GM19455 (cell line): Measurements from ENCODE around the gene CTBP2.
"Not testable (repeated sequence)": the region's sequence is repeated elsewhere in the genome, so short reads cannot be mapped to it uniquely, and the experiment has no call there.

ENCODE experiments used
- ATAC-seq: cut with Tn5 transposase; IDR thresholded peaks from one replicate; pipeline ENCODE4 v1.9.1; 2021; ENCODE audit not compliant: unreplicated experiment

The CTBP2 gene

DNA sequence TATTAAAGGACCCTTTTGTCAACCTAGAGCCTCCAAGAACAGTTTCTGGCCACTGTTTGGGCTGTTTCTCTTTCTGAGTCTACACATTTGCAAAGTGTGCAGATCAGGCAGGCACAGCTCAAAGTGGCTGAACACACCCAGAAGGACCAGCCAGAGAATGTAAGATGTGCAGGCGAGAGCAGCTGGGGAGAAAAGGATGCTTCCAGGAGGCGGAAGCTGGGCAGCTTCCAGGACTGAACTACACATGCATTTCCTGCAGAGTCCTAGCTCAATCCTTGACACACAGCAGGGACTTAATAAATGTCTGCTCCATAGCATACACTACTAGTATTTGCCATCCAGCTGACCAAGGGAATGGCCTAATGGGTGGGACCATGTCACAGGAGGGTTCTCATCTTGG lies 70.9 kb downstream of the CTBP2 start:
- ATAC-seq: no peak

DNA sequence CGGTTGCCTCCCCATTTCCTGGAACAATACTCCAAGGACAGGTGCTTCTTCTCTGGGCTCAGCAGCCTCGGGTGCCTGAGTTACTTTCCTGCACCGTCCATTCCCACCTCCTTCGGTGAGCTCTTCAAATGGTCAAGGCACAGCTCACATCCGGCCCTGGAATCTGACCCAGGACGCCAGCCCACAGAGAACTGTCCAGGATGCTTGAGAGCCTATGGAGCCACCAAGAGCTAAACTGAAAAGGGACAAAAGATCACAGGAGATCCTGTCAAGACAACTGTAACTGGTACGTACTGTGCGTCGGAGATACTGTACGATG lies 72.5 kb downstream of the CTBP2 start:
- no peak for ATAC-seq

DNA sequence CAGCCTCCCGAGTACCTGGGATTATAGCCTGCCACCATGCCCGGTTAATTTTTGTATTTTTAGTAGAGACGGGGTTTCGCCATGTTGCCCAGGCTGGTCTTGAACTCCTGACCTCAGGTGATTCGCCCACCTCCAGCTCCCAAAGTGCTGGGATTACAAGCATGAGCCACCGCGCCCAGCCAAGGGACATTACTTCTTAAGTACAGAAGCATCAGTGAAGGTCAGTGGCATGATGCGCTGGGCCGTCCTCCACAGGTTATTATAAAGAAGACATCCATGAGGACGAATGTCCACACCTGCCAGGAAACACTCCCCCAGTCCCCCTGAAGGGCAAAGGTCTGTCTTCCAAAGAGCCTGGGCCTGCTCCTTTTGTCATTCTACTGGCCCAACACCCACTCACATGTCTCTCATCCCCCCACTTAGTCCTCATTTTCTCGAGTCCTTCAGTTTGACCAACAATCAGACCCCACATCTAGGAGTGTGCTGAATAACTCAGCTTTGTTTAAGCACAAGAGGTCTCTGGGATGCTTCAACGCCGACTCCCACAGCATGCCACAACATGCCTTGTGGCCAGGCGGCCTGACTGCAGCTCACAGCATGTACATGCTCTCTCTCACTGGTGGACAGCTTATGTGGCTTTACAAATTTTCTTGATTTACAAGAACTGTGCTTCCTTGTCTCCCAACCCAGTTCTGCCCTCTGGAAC lies 73.0 kb downstream of the CTBP2 start:
- no peak for ATAC-seq

DNA sequence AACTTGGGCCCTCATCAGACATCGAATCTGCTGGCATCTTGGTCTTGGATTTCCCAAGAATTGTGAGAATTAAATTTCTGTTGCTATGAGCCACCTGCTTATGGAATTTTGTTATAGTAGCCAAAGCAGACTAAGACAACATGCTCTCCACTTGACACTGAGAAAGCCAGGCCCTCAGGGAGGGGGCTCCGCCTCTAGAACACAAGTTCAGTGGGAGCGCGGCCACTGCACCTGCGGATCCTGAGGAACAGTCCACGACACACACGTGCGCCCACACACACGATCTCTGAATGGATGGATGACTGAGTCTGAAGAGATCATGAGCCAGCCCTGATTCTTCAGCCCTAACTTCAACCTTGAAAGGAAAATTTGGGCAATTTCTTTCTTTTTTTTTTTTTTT lies 73.7 kb downstream of the CTBP2 start:
- ATAC-seq: no peak

DNA sequence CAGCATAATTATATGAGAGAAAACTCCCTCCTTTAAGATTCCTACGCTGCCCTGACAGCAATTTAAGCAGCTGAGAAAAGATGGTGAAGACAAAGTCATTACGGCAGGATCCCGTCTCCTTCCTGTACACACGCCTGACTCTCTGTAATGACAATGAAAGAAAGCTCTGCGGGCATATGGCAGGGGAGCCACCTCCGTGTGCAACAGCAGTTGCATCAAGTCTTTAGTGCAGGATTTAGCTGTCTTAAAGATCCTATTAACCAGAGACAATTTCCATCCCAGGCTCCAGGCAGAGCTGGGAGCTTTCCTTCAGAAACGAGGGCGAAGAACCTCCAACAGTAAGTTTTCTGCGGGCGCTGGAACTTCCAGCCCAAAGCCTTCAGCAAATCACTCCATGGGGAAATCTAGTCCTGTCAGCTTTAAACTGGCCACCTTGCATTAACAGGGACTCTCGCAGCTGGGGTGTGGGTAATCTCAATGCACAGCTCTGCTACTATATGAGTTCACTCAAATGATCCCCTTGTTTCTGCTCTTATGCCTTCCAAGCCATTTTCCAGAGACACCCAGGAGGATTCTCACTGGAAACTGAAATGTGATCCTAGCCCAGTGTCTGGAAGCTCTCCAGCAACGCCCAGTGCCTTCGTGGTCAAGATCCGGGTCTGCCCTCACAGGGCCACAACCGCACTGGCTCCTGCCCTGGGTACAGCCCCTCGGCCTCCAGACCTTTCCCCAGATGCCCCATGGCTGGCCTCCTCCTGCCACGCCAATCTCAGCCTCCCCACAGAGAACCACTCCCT lies 74.9 kb downstream of the CTBP2 start:
- no peak for ATAC-seq

DNA sequence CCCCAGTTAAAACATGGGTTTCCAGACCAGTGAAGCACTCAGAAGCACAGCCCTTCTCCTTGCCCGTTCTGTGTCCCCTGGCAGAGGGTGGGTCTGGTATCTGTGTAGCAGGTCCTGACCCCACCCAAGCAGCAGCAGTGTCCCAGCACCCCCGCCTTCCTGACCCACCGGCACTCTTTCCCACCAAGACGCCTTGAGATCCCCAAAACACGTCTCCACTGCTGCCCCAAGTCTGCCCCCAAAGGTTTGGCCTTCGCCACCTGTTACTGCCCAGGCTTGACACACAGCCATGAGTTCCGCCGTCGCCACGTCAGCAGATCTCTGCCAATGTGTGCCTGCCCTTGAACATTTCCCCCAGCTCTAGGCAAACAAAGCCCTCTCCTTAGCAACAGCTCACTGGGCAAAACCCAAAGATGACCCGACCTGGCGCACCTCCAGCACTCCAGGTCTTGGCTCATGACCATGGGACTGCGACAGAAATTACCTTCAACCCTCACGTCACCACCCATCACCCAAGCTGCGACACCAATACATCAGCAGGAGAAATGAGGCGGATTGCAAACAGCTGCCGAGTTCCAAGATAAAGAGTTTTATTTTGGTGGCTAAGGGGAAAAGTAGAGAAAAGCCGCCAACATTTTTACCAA lies 75.6 kb downstream of the CTBP2 start:
- no peak for ATAC-seq

DNA sequence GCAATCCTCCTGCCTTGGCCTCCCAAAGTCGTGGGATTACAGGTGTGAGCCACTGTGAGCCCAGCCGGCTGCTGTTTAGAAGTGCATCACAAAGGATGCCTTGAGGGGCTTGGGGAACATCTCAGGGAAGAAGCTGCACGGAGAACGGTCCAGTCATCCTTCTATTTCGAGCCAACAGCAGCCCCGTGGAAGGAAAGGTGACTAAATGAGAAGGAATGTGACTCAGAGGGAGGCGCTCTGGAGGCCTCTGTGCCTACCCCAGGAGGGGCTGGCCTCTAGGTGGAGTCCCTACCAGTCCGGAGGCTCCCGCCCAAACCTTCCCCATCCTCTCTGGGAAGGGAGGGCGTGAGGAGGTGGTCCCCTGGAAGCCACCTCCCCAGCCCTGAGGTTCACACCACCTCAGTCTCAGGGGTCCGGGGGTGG lies 76.2 kb downstream of the CTBP2 start:
- no peak for ATAC-seq

DNA sequence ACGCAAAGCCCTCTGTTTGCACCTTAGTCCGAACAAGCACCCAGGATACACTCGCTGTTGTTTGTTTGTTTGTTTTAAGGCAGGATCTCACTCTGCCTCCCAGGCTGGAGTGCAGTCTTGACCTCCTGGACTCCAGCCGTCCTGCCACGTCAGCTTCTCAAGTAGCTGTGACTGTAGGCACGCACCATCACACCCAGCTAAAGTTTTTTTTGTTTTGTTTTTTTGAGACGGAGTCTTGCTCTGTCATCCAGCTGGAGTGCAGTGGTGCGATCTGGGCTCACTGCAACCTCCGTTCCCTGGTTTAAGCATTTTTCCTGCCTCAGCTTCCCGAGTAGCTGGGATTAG lies 76.8 kb downstream of the CTBP2 start:
- ATAC-seq: no peak

DNA sequence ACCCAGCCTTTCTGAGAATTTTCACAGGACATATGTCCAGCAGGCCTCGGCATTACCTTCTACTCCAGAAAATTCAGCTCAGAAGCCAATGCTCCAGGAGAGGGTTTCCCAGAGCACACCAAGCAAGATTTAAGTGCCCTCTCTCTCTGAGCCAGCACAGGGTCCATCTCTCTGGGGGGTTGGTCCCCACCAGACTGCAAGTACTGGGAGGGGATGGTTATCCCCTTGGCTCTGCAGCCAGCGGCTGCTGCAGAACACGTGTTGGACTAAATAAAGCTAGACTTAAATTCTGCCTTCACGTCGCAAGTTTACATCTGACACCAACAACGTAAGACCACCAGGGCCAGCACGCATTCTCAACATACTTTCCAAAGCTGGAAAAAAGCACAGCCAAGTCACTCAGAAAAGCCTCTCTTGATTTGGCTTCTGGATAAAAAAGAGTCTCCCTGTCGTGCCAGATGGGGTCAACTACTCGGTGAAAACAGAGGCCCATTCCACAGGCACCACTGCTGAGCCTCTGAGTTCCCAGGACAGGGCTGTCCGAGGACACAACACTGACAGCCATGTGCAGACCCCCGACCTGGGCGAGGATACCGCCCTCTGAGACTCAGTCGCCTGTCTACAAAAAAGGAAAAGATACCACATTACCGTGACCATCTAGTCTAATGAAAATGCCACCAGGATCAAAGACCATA lies 77.3 kb downstream of the CTBP2 start:
- no peak for ATAC-seq

DNA sequence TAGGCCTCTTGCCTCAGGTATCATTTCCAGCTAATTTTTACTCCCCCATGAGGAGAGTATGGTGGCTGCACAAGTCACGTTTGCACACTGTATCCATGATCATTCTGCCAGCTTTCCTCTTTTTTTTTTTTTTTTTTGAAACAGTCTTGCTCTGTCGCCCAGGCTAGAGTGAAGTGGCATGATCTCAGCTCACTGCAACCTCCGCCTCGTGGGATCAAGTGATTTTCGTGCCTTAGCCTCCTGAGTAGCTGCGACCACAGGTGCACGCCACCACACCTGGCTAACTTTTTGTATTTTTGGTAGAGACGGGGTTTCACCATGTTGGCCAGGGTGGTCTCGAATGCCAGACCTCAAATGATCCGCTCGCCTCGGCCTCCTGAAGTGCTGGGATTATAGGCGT lies 77.9 kb downstream of the CTBP2 start:
- ATAC-seq: not testable (repeated sequence)

DNA sequence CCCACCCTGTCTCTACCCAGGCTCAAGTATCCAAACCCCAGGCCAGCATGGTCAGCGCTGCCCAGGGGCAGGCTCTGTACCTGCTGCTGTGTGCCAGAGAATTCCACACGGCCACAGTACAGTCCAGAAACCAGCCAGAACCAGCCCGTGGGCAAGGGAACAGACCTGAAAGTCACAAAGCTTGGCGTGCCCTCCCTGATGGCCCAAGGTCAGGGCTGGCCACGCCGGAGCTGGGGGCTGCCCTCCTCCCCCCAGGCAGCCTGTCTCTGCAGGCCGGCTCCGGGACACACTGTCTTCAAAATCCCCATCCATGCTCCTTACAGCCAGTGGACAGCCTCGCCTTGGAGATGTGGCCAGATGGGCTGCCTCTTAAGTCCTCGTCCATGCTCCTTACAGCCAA lies 78.4 kb downstream of the CTBP2 start:
- no peak for ATAC-seq

DNA sequence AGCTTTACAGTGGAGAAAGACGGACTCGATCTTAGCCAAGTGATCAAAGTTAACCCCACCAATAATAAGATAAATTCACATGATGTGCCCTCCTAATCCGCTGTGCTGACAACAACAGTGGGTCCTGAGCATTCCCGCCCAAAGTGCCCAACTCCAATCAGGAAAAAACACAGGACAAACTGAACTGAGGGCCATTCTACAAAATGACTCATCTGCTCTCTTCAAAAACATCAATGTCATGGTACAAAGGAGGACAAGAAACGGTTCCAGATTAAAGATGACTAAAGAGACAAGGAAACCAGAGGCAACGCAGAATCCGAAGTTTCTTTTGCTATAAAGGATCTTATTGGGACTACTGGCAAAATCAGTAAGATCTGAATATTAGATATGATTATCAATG lies 79.4 kb downstream of the CTBP2 start:
- ATAC-seq: no peak

DNA sequence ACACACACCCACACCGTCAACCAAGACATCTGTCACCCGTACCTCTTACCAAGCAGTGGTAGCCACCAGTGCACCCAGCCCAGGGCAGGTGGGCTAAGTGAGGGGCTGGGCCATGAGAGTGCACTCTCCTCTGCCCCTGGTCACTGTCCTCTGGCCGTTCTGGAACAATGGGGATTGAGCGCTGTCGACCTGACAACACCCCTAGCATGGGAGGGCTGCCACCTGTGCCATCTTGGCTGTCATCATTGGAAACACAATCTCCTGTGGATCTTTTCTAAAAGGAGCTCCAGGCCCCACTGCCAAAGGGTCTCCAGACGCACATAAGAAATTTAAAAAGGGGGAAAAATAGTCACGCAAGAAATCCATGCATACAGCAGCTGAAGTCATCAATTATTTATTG lies 80.1 kb downstream of the CTBP2 start:
- no peak for ATAC-seq

DNA sequence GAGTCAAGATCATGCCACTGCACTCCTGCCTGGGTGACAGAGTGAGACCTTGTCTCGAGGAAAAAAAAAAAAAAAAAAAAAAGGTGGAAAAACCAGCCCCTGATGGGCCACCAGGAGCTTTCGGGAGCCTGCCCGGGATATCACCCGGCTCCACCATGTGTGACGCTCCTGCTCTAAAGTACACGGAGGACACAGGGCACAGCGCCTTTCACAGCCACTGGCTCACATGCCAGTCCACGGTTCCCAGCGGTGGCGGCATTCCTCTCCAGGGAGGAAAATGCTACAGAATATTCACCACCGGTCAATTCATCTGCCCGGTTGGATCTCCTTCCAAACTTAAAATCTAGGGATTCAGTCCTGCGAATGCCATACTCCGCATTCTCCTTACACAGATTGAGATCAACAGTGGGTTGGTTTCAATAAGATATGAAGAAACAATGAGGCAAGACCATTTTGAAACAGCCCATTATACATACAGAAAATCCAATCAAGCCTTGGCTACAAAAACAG lies 81.2 kb downstream of the CTBP2 start:
- ATAC-seq: no peak

DNA sequence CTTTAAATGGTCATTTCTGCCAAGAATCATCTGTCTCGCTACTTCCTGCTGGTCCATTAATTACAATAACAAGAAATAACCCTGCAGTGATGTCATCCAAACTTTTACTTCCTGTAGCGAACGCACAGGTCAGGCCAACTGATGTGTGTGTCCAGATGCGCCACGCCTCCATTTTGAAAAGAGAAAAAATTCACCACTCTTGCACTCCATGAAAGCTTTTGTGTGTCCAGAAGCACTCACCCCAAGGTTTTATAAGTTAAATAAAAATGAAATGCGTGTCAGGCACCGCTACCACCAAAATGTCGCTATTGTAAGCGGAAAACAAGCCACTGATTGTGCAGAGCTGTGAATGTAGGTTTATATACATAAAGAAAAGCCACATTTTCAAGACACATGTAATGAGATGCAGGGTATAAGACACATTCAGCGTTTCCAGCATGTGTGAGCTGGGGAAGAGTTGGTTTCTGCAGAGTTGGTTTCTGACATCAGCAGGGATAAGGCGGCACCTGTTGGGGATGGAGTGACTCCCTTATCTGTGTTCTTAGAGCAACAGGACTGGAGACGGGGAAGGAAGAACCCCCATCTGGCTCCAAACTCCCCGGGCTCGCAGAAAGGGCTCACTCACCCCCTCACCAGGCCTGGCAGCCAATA lies 83.3 kb downstream of the CTBP2 start:
- ATAC-seq: no peak

DNA sequence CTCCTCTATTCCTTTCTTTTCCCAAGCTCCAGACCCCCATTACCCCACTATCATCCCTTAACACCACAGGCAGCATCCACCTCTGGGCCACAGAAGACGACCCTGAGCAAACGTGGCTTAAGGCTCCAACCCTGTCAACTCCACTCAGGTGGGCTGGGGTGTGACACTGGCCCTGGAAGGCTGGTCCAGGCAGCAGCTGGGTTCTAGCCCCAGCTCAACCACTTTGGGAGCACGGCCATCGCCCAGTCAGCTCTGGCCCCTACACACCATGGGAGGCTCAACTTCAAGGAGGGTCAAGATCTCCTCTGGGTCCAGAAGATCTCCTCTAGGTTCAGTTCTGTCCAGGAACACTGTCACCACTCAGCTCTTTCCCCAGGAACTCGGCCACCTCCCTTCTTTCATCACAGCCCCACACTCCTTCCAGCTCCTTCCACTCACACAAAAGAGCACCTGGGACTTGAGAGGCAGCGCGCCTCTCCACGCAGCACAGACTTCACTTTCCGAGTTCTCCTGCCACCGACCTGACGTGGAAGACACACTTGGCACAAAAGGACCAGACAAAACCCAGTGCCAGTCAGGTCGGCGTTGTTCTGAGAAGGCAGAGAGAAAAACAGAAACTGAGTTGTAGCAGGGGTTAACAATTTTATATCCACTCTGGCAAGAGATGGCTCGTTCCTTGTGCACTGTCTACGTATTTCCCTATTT lies 84.1 kb downstream of the CTBP2 start:
- ATAC-seq: no peak

DNA sequence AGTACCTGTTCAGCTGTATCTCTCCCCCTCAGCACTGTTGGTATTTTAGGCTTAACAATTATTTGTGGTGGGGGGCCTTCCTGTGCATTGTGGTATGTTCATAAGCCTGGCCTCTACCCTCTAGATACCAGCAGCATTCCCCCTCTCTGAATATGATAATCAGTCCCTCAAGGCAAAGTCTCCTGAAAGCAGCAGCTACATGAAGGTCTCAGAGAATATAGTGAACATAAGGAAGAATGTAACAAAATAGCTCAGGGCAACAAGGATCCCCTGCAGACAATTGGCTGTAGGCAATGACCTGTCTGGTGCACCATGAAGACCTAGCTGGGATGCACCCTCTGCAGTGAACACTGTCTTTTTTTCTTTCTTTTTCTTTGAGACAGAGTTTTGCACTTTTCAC lies 86.4 kb downstream of the CTBP2 start:
- ATAC-seq: no peak

DNA sequence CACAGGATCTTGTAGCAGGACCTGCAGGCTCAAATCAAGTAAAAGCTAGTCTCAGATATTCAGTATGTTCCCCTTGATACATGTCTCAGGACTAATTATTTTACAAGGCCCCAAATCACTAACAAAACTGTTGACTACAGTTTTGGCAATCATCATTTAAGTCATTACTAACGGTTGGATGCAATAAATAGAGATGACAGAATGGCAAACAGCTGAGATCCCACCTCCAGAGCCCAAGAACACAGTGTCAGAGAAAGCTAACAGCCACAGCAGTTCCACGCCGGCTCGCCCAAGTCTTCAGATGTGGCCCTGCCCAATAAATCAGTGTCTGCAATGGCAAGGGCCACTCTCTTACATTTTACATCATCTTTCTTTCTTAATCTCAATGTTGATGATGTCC lies 87.6 kb downstream of the CTBP2 start:
- ATAC-seq: no peak

DNA sequence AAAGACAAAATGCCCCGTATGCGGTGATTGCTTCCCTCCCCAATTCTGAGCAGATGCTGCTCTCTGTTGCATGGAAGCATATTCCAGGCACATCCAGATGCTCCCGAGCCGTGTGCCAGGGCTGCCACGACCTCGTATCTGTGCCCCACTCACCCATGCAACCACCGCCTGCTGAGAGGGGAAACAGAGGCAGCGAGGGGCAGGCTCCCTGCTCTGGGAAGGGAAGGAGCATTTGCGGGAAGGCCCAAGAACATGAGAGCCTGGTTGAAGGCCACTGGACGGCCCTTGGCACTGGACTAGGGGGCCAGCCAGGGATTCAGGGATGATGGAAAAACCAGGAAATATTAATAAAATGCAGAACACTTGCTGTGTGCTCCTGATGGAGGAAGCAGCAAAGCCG lies 89.4 kb downstream of the CTBP2 start:
- ATAC-seq: no peak

DNA sequence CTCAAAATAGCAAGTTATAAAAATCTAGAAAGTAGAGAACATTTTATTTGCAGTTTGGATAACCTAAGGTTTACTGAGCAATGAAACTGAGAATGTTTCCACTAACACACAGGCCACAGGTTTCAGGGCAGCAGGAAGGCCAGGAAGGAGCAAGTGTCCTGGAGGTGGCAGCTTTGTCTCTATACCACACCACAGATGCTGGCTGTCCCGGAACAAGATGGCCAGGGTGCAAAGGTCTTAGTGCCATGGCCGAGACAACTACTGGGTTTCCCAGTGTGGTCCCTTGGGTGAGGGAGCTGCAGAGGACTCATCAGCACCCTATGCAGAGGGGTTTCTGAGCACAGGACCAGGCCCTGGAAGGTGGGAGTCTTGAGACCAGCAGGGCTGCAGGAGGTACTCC lies 92.0 kb downstream of the CTBP2 start:
- ATAC-seq: no peak

DNA sequence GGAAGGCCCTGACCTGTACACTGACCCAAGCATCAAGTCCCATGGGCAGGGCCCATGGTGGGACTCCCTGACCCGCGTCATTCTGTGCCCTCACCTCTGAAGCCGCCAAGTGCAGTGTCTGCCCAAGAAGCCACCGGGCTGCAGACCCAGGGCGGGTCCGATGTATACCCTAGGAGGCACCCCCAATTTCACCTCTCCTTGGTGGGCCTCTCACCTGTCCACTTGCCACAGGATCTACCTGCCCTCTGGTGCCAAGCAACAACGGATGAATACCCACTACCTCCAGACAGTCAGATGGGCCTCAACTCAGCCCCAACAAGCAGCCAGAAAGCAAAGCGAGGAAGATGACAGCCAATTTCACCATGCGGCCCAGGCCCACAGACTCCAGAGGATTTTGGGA lies 92.6 kb downstream of the CTBP2 start:
- ATAC-seq: no peak
